ENCODE measurements around the gene ACOT2. TPM values are rescaled to one million over a fixed set of nuclear protein-coding genes. Genes with fewer than 3 reads are reported as not detected.
"Not testable (repeated sequence)": the region's sequence is repeated elsewhere in the genome, so short reads cannot be mapped to it uniquely, and the experiment has no call there.

The ACOT2 gene
- total RNA-seq, 1 experiment from 2014 or later, result 73.4 TPM

- in situ Hi-C loops (cut with HindIII; ENCODE audit: low pct_unique_long_range_greater_than_20kb, low sequenced_read_pairs); DNase-seq (ENCODE audit: low read depth, low spot score): not testable (repeated sequence)
These were observed 2.6 kb upstream of the ACOT2 start for GRCh38 chr14:73566431-73566830.

- in situ Hi-C loops (cut with HindIII; ENCODE audit: low pct_unique_long_range_greater_than_20kb, low sequenced_read_pairs), result not testable (repeated sequence)
These were observed 2.1 kb upstream of the ACOT2 start for GRCh38 chr14:73566935-73567334.

GRCh38 chr14:73567358-73567757, 1.7 kb upstream of the ACOT2 start:
- in situ Hi-C loops (cut with HindIII; ENCODE audit: low pct_unique_long_range_greater_than_20kb, low sequenced_read_pairs), result no loop called here
- DNase-seq (ENCODE audit: low read depth, low spot score), result no peak

More at GRCh38 chr14:73566935-73567334, 2.1 kb upstream of the ACOT2 start:
- not testable (repeated sequence) for DNase-seq (ENCODE audit: low read depth, low spot score)

GRCh38 chr14:73567951-73568885, 795 bp upstream of the ACOT2 start:
- in situ Hi-C loops (cut with HindIII; ENCODE audit: low pct_unique_long_range_greater_than_20kb, low sequenced_read_pairs), result no loop called here
- DNase-seq (ENCODE audit: low read depth, low spot score), result peak; percentile 15

GRCh38 chr14:73568886-73569184, 178 bp upstream of the ACOT2 start:
- in situ Hi-C loops (cut with HindIII; ENCODE audit: low pct_unique_long_range_greater_than_20kb, low sequenced_read_pairs); DNase-seq (ENCODE audit: low read depth, low spot score): not testable (repeated sequence)

- in situ Hi-C loops (cut with HindIII; ENCODE audit: low pct_unique_long_range_greater_than_20kb, low sequenced_read_pairs), result not testable (repeated sequence)
- peak; percentile 57 for DNase-seq (ENCODE audit: low read depth, low spot score)
These were observed 1.9 kb downstream of the ACOT2 start for GRCh38 chr14:73570913-73571312.

- in situ Hi-C loops (cut with HindIII; ENCODE audit: low pct_unique_long_range_greater_than_20kb, low sequenced_read_pairs); DNase-seq (ENCODE audit: low read depth, low spot score): not testable (repeated sequence)
These were observed 4.0 kb downstream of the ACOT2 start for GRCh38 chr14:73573034-73573433.

GRCh38 chr14:73573740-73574139, 4.7 kb downstream of the ACOT2 start:
- in situ Hi-C loops (cut with HindIII; ENCODE audit: low pct_unique_long_range_greater_than_20kb, low sequenced_read_pairs); DNase-seq (ENCODE audit: low read depth, low spot score): not testable (repeated sequence)

- DNase-seq (ENCODE audit: low read depth, low spot score); in situ Hi-C loops (cut with HindIII; ENCODE audit: low pct_unique_long_range_greater_than_20kb, low sequenced_read_pairs): not testable (repeated sequence)
These were observed 5.2 kb downstream of the ACOT2 start for GRCh38 chr14:73574251-73574650.

GRCh38 chr14:73576391-73576790, 7.4 kb downstream of the ACOT2 start:
- in situ Hi-C loops (cut with HindIII; ENCODE audit: low pct_unique_long_range_greater_than_20kb, low sequenced_read_pairs), result no loop called here
- no peak for DNase-seq (ENCODE audit: low read depth, low spot score)

- DNase-seq (ENCODE audit: low read depth, low spot score); in situ Hi-C loops (cut with HindIII; ENCODE audit: low pct_unique_long_range_greater_than_20kb, low sequenced_read_pairs): not testable (repeated sequence)
These were observed 8.2 kb downstream of the ACOT2 start for GRCh38 chr14:73577214-73577613.

- DNase-seq (ENCODE audit: low read depth, low spot score); in situ Hi-C loops (cut with HindIII; ENCODE audit: low pct_unique_long_range_greater_than_20kb, low sequenced_read_pairs): not testable (repeated sequence)
These were observed 13.3 kb downstream of the ACOT2 start for GRCh38 chr14:73582102-73582979.

GRCh38 chr14:73588695-73589094, 19.7 kb downstream of the ACOT2 start:
- in situ Hi-C loops (cut with HindIII; ENCODE audit: low pct_unique_long_range_greater_than_20kb, low sequenced_read_pairs), result no loop called here
- no peak for DNase-seq (ENCODE audit: low read depth, low spot score)

GRCh38 chr14:73589116-73589515, 20.1 kb downstream of the ACOT2 start:
- DNase-seq (ENCODE audit: low read depth, low spot score), result no peak
- in situ Hi-C loops (cut with HindIII; ENCODE audit: low pct_unique_long_range_greater_than_20kb, low sequenced_read_pairs), result no loop called here

- in situ Hi-C loops (cut with HindIII; ENCODE audit: low pct_unique_long_range_greater_than_20kb, low sequenced_read_pairs); DNase-seq (ENCODE audit: low read depth, low spot score): not testable (repeated sequence)
These were observed 21.6 kb downstream of the ACOT2 start for GRCh38 chr14:73590673-73591004.

- no peak for DNase-seq (ENCODE audit: low read depth, low spot score)
- in situ Hi-C loops (cut with HindIII; ENCODE audit: low pct_unique_long_range_greater_than_20kb, low sequenced_read_pairs), result no loop called here
These were observed 22.9 kb downstream of the ACOT2 start, which contains the start of gene ACOT4 for GRCh38 chr14:73591690-73592449. Gene ACOT4, plus strand, starts transcription at chr14:73591873. Its CDS starts 87 bp downstream, at chr14:73591960.

- in situ Hi-C loops (cut with HindIII; ENCODE audit: low pct_unique_long_range_greater_than_20kb, low sequenced_read_pairs), result no loop called here
These were observed 25.5 kb downstream of the ACOT2 start for GRCh38 chr14:73594491-73594890.

GRCh38 chr14:73599499-73599898, 30.5 kb downstream of the ACOT2 start:
- in situ Hi-C loops (cut with HindIII; ENCODE audit: low pct_unique_long_range_greater_than_20kb, low sequenced_read_pairs), result no loop called here
- DNase-seq (ENCODE audit: low read depth, low spot score), result no peak

More at GRCh38 chr14:73594491-73594890, 25.5 kb downstream of the ACOT2 start:
- DNase-seq (ENCODE audit: low read depth, low spot score), result no peak
